ENCODE measurements around the gene JAG1.
"Not testable (repeated sequence)": the region's sequence is repeated elsewhere in the genome, so short reads cannot be mapped to it uniquely, and the experiment has no call there.

Gene JAG1

GRCh38 chr20:10634683-10635411, 39.0 kb downstream of the JAG1 start:
- DNase-seq, result no peak

- DNase-seq, result no peak
These were observed 39.6 kb downstream of the JAG1 start for GRCh38 chr20:10634211-10634610.

DNA sequence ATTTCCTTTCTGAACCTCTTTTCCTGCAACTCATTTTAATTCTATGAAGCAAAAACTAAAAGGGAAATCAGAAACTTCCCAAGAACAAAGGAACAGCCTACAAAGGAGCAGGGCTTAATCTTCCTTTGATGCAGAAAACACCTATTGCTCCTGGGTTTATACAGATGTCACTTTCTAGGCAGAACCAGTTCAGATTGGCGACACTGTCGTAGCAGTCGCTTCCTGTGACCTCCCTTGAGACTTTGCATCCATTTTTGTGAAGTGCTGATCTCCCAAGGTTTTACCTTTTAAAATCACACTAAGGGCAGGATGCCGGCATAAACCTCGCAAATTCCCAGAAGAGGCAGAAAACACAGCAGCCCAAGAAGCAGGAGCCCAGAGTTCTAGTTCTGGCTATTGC, 40.1 kb downstream of the JAG1 start:
- no peak for DNase-seq

- no peak for DNase-seq
These were observed 40.9 kb downstream of the JAG1 start for GRCh38 chr20:10632721-10633509.

GRCh38 chr20:10631126-10631525, 42.7 kb downstream of the JAG1 start:
- DNase-seq, result no peak

GRCh38 chr20:10629946-10630650, 43.7 kb downstream of the JAG1 start:
- no peak for DNase-seq

DNA sequence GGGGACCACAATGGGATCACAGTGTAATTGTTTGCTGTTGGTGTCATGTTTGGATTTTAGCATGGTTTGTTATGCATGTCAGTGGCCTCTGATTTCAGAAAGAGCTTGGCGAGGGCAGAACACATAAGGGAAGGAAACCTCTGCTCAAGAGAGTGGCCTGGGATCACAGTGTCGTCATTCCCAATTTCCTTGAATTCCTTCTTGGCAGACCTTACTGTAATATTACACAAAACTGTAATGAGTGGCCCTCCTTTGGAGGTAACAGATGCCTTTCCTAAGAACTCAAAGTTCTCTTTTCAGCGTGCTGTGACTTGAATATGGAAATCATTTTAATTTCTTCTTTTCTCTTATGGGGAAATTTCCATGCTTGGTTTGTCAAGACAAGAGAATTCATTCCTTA, 46.9 kb downstream of the JAG1 start:
- no peak for DNase-seq

GRCh38 chr20:10625641-10626040, 48.2 kb downstream of the JAG1 start:
- no peak for DNase-seq

DNA sequence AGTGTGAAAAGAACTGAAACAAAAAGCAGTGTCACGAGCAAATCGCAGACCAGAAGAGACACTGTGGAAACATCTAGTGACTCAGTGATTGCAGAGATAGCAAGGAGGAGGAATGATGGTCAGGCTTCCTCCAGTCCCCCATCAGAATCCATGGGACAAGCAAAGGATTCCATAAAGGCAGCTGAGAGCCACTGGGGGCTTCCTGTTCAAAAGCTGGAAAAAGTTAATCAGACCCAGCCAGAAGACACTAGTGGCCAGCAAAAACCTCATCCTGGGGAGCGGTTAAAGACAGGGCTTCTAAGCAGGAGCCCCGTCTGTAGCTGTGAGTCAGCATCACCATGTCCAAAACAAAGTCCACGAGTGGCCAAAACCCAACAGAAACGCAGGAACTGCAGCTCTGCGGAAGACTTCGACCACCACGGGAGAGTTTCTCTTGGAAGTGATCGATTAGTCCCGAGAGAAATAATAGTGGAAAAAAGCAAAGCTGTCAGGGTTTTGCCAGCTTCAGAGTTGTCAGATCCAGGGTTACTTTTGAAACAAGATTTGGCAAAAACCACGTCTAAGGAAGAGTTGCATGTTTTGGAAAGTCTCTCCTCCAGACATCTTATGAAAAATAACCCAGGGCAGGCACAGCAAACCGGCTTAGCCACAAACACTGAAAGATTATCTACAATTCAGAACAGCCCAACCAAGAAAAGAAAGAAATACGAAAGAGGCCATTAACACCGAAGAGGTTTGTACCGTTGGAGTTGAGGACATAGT, 51.0 kb downstream of the JAG1 start:
- no peak for DNase-seq

GRCh38 chr20:10621149-10621548, 52.6 kb downstream of the JAG1 start:
- DNase-seq, result no peak

DNA sequence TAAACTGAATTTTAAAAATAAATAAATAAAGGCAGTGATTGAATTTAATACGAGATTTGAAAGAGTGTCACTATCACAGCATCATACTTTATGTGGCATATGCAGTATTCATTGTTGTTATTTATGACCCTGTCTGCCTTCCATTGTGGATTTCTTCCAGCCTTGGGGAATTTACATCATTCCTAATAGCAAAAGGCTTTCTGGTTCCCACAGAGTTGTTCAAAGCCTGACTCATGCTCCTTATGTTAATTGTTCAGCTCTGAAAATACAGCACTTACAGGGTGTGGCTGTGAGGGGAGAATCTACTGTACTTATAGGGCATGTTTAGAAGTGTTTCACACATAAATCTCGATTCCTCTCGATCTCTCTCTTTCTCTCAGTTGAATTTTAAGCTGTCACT, 54.4 kb downstream of the JAG1 start:
- DNase-seq, result no peak

GRCh38 chr20:10618611-10619245, 55.1 kb downstream of the JAG1 start:
- no peak for DNase-seq

DNA sequence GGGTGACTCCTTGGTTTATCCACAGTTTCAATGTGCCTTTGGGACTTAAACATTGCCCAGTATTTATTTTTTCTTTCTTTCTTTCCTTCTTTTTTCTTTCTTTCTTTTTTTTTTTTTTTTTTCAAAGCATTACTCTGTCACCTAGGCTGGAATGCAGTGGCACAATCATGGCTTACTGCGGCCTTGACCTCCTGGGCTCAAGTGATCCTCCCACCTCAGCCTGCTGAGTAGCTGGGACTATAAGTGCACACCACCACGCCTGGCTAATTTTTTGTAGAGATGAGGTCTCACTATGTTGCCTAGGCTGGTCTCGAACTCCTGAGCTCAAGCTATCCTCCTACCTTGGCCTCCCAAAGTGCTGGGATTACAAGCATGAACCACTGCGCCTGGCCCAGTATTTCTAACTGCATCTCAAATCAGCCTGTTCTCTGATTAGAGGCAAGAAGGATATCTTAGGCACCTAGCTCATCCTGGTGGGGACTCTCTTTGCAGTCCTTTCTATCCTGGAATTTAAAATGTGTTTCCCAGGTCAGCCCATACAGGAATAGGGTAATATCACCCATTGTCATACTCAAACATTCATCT, 56.2 kb downstream of the JAG1 start:
- not testable (repeated sequence) for DNase-seq

DNA sequence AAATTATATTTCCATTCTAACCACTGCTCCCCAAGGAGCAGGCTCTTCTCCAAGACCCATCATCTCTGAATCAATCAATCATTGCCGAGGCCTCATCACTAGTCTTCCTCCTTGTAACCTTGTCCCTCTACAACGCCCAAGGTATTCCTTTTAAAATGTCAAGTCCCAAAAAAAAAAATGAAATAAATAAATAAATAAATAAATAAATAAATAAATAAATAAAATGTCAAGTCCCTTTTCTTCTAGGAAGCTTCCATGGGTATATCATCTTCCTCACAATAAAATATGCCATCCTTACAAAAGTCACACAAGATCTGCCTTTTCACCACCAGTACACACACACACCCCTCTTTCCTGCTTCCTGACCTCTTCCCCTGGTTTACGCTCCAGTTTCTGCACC, 57.6 kb downstream of the JAG1 start:
- DNase-seq, result no peak

DNA sequence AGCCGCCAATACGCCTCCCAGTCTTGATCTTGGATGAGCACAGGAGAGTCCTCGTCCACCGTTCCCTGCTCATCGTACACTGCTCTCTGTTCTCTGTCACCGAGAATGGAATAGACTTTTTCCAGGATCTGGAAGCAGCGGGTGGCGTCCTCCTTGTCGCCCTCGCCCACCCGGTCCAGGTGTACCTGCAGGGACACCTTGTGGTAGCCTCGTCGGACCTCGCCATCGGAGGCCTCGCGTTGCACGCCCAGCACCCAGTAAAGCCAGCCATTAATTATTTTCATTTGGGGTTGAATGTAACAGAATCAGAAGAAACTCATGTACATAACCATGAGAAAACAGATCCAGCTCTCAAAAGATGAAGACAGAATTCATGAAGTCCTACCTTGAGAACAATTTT, 59.9 kb downstream of the JAG1 start:
- DNase-seq, result no peak

- DNase-seq, result not testable (repeated sequence)
These were observed 60.4 kb downstream of the JAG1 start for GRCh38 chr20:10613426-10613825.

DNA sequence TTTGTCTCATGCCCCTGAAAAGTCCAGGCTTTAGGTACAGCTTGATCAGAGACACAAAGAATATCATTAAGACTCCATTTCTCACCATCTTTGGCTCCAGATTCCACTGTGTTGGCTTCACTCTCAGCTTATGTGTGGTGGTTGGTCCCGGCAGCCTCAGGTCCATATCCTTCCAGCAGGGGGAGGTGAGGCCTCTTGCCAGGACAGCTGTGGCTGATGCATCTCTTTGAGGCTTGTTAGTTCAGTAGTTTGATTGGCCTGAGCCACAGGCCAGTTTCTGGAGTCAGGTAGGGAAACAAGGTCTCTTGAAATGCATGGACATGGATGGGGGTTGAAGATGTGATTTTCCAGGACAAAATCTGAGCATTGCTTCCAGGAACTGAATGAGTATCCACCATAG, 62.4 kb downstream of the JAG1 start:
- peak; percentile 12 for DNase-seq

DNA sequence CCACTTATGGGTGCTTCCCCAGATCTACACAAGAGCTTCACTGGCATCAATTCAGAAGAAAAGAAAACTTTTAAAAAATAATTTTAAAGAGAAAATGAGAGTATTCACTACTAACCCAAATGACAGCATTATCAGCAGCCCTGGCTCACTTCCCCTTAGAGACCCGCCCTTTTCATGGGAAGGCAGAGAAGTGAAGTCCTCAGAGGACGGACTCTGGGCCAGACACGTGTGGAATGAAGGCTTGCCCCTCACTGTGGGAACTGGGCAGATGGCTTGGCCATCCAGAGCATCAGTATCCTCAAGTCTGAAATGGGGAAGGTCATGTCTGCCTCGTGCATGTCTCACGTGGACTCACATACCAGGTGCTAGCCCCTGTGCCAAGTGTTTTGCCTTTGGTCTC, 63.5 kb downstream of the JAG1 start:
- DNase-seq, result no peak

DNA sequence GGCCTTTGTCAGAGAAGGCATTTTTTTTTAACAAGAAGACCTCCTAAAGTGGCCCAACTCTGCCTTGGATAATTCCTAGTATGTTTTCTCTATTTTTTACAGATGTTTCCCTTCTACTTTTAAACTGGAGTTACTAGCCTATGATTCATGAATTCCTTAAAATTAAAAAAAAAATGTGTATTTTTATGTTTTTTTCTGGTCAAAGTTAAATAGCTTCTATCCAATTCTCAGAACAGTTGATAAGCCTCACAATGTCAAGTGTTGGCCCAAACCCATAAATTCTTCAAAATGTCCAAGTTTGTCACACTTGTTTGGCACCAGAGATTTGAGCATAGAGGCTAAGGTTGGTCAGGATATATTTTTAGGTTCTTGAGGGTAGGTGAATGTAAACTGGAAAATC, 64.0 kb downstream of the JAG1 start:
- DNase-seq, result no peak

DNA sequence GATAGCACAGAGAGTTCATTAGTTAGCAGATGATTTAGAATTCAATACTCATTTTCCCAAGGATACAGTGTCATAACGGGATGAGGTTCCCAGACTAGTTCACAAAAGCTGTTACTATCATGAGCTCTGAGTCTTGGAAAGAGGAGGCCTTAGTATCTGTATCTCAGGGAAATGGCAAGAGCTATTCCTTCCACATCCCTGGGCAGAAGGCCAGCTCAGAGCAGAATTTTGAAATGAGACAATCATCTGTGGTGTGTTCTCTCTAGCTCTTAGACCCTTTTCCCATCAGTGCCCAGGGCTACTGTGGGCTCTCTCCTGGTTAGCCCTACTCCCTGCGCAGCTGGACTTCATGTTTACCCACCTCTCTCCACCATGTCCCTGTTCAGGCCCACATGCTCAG, 64.5 kb downstream of the JAG1 start:
- no peak for DNase-seq

DNA sequence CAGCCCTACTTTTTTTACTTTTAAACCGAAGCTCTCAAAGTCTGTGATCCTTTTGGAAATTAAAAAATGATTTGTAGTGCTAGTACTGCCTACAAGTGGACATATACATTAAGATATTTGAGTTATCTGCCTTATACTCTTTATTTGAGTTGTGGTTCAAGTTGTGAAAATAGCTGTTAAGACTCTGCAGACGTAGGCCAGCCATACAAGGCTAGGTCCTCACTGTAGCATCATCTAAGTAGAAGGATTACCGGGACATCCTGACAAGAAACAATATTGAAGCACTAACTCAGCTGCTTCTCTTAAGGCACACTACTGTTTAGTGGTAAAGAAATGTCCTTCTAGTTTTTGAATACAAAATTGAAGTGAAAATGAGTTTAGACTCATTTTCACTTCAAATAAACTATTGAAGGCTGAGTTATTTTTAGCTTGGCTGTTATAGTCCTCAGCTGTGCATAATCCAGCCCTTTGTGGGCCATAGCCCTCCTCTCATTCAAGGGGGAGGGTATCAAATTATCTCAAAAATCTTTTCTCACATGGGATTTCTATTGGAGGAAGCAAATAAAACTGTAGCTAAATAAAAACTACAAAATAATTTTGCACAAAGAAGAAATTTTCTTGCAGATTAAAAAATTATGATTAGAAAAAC, 68.1 kb downstream of the JAG1 start:
- no peak for DNase-seq

Data from NCI-H187 treated with DMSO at 0.1 percent for 48 hours (cell line).